Ectodermal cell (in vitro differentiated cells): Measurements from ENCODE around the gene HOXB1.

Experiments
- H3K27ac ChIP-seq: 2 replicates; pipeline ENCODE4 v1.7.0; 2013; ENCODE audit warnings: mild to moderate bottlenecking, low read depth, low read length; ENCODE audit not compliant: insufficient read depth, poor library complexity, severe bottlenecking
- H3K27me3 ChIP-seq: 2 replicates; pipeline ENCODE4 v1.7.0; 2013; ENCODE audit warnings: mild to moderate bottlenecking, low read length; ENCODE audit not compliant: insufficient read depth, control insufficient read depth, poor library complexity, severe bottlenecking
- H3K36me3 ChIP-seq: one replicate; pipeline ENCODE4 v1.7.0; 2013; ENCODE audit warnings: low read length; ENCODE audit not compliant: control insufficient read depth, insufficient read depth
- H3K4me1 ChIP-seq: one replicate; pipeline ENCODE4 v1.7.0; 2013; ENCODE audit warnings: low read length; ENCODE audit not compliant: control insufficient read depth, insufficient read depth
- H3K4me3 ChIP-seq: 2 replicates; pipeline ENCODE4 v1.7.0; 2013; ENCODE audit warnings: low read depth, low read length, control low read depth; ENCODE audit not compliant: insufficient read depth
- H3K9me3 ChIP-seq: 2 replicates; pipeline ENCODE4 v1.7.0; 2013; ENCODE audit warnings: mild to moderate bottlenecking, low read length, moderate library complexity; ENCODE audit not compliant: control insufficient read depth
- WGBS, 2 experiments: methylation state at CpG; one replicate each; pipeline ENCODE4 v1.1.7; 2013; ENCODE audit warnings: missing lambda C conversion rate in 2 of 2; 5-methylcytosine and 5-hydroxymethylcytosine counted together

Gene HOXB1

GRCh38 chr17:48553826-48554225 lies 23.0 kb upstream of the HOXB1 start:
- peaks cover 100% of the 10 kb centered on the region for H3K27me3 ChIP-seq
- H3K36me3 ChIP-seq, result no peaks in the 10 kb centered on the region
- WGBS, 2 experiments, result 25 to 28% methylated on average over 1 of the region's 1 CpG
- H3K4me1 ChIP-seq, result no peaks in the 10 kb centered on the region
- H3K9me3 ChIP-seq, result no peaks in the 10 kb centered on the region
- no peak overlapping the region for H3K27ac ChIP-seq
- H3K4me3 ChIP-seq, result no peak overlapping the region

GRCh38 chr17:48553190-48553547 lies 22.4 kb upstream of the HOXB1 start:
- Histone ChIP-seq H3K27ac (peak overlapping the region; percentile 18), H3K27me3 (peaks cover 100% of the 10 kb centered on the region), H3K4me3 (no peak overlapping the region), H3K4me1 (no peaks in the 10 kb centered on the region), H3K9me3 (no peaks in the 10 kb centered on the region), H3K36me3 (no peaks in the 10 kb centered on the region)
- 8 to 19% methylated on average over 5 of the region's 5 CpGs for WGBS, 2 experiments

- 1% methylated on average over 6 of the region's 11 CpGs for WGBS, 2 experiments
- no peak overlapping the region for H3K4me3 ChIP-seq
- no peaks in the 10 kb centered on the region for H3K9me3 ChIP-seq
- H3K27ac ChIP-seq, result peak overlapping the region; percentile 18
- peaks cover 100% of the 10 kb centered on the region for H3K27me3 ChIP-seq
- no peaks in the 10 kb centered on the region for H3K36me3 ChIP-seq
- no peaks in the 10 kb centered on the region for H3K4me1 ChIP-seq
These were observed 21.8 kb upstream of the HOXB1 start for GRCh38 chr17:48552466-48553189.

DNA sequence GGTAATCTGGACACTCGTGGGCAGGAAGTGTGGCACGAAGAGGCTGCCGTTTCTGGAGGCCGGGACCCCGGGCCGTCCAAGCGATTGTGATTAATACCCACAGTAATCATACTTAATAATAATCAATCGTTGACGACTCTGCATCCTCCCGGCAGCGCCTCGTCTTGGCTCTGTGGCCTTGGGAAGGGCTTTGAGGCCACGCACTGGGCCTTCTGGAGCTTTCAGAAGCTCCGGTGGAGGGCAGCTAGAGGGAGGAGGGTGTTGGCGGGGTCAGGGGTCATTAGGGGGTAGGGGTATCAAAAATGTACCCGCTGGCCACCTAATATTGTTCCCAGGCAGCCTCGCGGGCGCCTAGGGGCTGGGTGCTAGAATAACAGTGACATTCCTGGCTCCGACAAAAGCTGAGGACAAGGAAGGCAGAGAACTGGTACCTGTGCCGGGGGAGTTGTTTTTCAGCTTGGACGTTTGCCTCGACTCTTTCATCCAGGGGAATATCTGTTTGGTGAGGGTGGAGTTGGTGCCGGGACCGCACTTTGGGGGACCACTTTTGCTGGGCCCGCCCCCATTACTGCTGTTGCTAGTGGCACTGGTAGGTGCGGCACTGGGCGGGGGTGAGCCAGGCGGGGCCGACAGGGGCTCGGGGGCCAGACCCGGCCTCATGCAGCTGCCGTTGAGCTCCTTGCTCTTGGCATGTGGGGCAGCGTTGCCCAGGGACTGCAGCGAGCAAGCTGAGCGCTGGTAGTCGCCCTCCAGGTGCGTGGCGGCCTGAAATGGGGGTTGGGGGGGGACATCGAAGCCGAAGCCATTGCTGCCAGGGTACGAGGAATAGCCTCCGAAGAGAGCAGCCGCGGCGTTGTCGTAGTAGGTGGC lies 21.0 kb upstream of the HOXB1 start:
- H3K27ac ChIP-seq, result no peak overlapping the region
- WGBS, 2 experiments, result 4 to 7% methylated on average over 47 of the region's 47 CpGs
- H3K9me3 ChIP-seq, result no peaks in the 10 kb centered on the region
- H3K4me3 ChIP-seq, result no peak overlapping the region
- no peaks in the 10 kb centered on the region for H3K36me3 ChIP-seq
- H3K4me1 ChIP-seq, result no peaks in the 10 kb centered on the region
- peaks cover 100% of the 10 kb centered on the region for H3K27me3 ChIP-seq

GRCh38 chr17:48551214-48551555 lies 20.4 kb upstream of the HOXB1 start:
- H3K4me3 ChIP-seq, result no peak overlapping the region
- no peaks in the 10 kb centered on the region for H3K9me3 ChIP-seq
- WGBS, 2 experiments, result 6 to 10% methylated on average over 17 to 19 of the region's 19 CpGs
- H3K4me1 ChIP-seq, result peaks cover 5% of the 10 kb centered on the region
- no peaks in the 10 kb centered on the region for H3K36me3 ChIP-seq
- H3K27ac ChIP-seq, result no peak overlapping the region
- peaks cover 100% of the 10 kb centered on the region for H3K27me3 ChIP-seq

GRCh38 chr17:48550502-48551213 lies 19.8 kb upstream of the HOXB1 start:
- no peak overlapping the region for H3K27ac ChIP-seq
- 2 to 3% methylated on average over 70 of the region's 70 CpGs for WGBS, 2 experiments

GRCh38 chr17:48549914-48550501 lies 19.2 kb upstream of the HOXB1 start:
- WGBS, 2 experiments, result 10 to 16% methylated on average over 18 of the region's 18 CpGs
- H3K9me3 ChIP-seq, result no peaks in the 10 kb centered on the region
- H3K27ac ChIP-seq, result no peak overlapping the region
- no peaks in the 10 kb centered on the region for H3K36me3 ChIP-seq
- peaks cover 100% of the 10 kb centered on the region for H3K27me3 ChIP-seq
- H3K4me1 ChIP-seq, result peaks cover 7% of the 10 kb centered on the region
- H3K4me3 ChIP-seq, result no peak overlapping the region

More at GRCh38 chr17:48550502-48551213, 19.8 kb upstream of the HOXB1 start:
- peak overlapping the region; percentile 14 for H3K4me3 ChIP-seq
- H3K36me3 ChIP-seq, result no peaks in the 10 kb centered on the region
- H3K4me1 ChIP-seq, result peaks cover 7% of the 10 kb centered on the region
- no peaks in the 10 kb centered on the region for H3K9me3 ChIP-seq
- peaks cover 100% of the 10 kb centered on the region for H3K27me3 ChIP-seq

DNA sequence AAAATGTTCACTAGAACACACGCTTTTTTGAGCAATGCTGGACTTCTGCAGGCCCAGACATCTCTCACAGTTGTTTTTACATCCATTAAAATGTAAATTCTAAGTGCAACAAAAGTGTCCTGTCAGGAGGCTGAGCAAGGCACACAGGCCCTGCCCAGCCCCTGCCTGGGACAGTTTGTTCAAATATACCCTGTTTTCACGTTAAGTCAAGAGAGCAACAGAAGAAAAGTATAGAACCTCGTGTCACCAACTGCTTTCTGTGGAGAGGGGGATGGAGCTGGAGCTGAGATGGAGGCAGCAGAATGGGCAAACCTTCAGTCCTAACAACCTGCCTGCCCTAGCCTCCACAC lies 18.4 kb upstream of the HOXB1 start:
- Histone ChIP-seq H3K9me3 (no peaks in the 10 kb centered on the region), H3K36me3 (no peaks in the 10 kb centered on the region), H3K4me3 (no peak overlapping the region), H3K27me3 (peaks cover 100% of the 10 kb centered on the region), H3K4me1 (peaks cover 7% of the 10 kb centered on the region), H3K27ac (no peak overlapping the region)
- 4 to 10% methylated on average over 3 of the region's 3 CpGs for WGBS, 2 experiments

DNA sequence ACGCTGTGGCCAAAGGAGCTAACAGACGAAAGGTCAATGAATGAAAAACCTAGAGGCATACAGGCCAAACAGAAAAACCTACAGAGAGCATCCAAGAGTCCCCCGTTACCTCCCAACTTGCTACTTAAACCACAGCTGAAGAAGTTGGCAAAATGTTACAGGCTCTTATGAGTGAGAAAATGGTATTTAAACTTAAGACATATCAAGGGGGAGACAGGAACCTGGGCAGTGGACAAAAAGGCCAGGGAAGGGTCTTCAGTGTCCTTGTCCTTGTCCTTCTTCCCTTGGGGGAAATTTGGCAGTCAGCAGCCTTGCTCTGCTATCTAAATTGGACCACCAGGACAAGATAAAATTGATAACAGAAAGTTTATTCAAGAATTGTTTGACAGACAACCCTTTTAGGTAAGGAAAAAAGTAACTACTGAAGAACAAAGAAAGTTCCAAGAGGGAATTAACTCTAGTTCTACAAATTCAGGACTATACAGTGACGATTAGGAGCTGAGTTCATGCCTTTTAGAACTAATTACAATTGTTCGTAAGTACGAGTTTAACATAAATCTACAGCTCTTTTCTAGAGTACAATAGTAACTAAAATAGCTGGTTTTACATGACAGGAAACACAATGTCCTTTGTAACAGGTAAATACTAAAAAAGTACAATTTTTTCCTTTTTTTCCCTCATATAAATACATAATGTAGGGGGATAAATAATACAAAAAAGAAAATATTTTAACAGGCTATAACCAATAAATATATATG lies 17.9 kb upstream of the HOXB1 start:
- H3K36me3 ChIP-seq, result no peaks in the 10 kb centered on the region
- H3K27ac ChIP-seq, result peak overlapping the region; percentile 13

More for the DNA sequence above, 17.9 kb upstream of the HOXB1 start:
- 10 to 11% methylated on average over 3 to 6 of the region's 6 CpGs for WGBS, 2 experiments
- Histone ChIP-seq H3K4me1 (peaks cover 7% of the 10 kb centered on the region), H3K27me3 (peaks cover 100% of the 10 kb centered on the region), H3K4me3 (no peak overlapping the region), H3K9me3 (no peaks in the 10 kb centered on the region)
